Stimulated activated naive CD8-positive, alpha-beta T cell treated with anti-CD3 and anti-CD28 coated beads, Interleukin-15, Interleukin-2, amounts not matched to agents 100 U/mL and 50 U/mL, for 24 hours (primary cell): ENCODE results near the gene RFC1.
"Not testable (repeated sequence)": the region's sequence is repeated elsewhere in the genome, so short reads cannot be mapped to it uniquely, and the experiment has no call there.

Experiments used
- ATAC-seq: fragments of 150-1000 bp; cut with Tn5 transposase; one replicate; pipeline ENCODE4 v1.10.0; 2021
- DNase-seq: peaks from one replicate; pipeline ENCODE4 v3.0.0; 2021

The RFC1 gene

DNA sequence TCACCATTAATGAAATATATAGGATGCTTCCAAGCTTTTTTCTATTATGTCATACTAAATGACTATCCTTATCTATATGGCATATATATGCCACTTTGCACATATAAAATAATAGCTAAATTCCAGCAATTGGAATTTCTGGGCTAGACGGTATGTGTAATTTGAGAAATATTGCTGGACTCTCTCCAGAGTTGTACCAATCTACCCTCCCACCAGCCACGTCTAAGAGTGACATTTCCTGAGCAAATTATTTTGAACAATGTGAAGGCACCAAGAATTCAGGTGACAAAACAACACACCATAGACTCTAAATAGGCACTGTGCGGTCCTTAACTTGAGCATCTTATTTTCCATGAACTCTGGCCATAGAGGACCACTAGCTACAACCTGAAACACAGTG lies 62.3 kb downstream of the RFC1 start:
- no peak for DNase-seq
- no peak for ATAC-seq

DNA sequence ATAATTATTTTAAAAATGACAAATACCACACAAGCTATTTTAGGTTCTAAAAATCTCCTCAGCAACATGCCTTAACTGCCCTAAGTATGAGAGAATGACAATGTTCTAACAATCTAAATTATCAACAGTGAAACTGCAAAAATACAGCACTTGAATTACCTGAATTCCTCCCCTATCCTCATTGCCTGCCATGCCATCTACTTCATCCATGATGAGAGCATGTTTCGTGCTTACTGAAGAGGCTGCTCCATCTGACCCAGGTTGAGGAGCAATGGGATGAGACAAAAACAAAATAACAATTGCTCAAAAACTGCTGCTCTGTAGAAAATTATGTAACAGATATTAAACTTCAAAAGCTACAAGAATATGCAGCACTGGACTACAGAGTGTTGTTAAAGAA lies 63.3 kb downstream of the RFC1 start:
- no peak for ATAC-seq
- DNase-seq: no peak

DNA sequence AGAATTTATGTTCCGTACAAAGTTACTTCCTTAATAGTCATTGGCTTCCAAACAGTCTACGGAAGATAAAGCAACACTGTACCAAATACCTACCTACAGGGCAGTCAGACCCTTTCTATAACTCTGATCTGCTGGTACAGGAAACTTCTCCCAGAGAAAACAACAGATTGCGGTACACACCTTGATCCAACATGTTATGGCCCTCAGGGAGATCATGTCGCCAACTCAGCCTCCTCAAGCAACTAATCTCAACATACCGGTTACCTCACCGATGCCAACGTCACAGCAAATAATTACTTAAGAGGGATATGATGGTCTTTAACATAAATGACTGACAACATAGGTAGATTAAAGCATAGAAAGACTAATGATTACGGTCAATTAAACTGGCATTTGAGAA lies 70.4 kb downstream of the RFC1 start:
- ATAC-seq (no peak), DNase-seq (no peak)

DNA sequence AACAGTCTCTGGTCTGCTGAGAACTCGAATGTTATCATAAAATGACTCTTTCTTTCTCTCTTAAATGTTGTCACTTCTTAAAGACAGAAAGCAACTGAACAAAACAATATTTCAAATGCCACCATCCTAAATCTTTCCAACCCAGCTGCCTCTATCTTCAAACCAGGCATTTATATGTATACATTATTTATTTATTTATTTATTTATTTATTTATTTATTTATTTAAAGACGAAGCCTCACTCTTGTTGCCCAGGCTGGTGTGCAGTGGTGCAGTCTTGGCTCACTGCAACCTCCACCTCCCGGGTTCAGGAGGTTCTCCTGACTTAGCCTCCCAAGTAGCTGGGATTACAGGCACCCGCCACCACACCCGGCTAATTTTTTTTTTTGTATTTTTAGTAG lies 73.7 kb downstream of the RFC1 start:
- ATAC-seq, DNase-seq: not testable (repeated sequence)

DNA sequence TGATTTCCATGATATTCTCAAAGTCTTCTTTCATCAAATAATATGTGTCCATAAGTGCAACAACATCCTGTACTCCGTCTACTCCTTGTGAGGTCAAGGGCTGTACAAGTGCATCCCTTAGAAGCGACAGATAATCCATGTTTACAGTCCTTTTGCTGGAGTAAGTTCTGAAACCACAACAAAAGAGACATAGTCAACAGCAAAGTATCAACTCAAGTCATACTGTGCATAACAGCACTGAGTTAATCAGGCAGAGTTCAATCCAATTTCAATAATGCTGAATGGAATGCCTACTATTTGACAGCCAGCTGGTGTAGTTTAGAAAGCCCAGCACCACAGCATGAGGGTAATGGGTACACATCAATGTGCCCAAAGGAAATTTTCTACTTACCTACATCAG lies 74.5 kb downstream of the RFC1 start:
- ATAC-seq: no peak
- no peak for DNase-seq

DNA sequence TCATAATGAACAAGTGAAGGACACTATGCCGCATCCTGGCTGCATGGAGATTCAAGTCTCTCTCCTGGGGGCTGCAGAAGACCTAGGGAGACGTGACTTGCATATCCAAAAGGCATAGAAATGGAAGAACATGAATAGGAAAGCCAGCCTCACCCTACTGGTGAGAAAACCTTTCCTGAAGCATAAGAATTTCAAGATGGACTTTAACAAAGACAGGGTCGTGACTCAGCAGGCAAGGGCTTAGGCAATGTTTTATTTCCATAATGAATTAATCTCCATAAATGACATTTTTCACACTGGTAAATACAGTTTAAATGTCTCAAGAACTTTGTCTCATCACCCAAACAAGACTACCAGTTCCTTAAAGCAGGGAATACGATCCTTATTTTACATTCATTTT lies 78.9 kb downstream of the RFC1 start:
- DNase-seq: no peak
- ATAC-seq: no peak

DNA sequence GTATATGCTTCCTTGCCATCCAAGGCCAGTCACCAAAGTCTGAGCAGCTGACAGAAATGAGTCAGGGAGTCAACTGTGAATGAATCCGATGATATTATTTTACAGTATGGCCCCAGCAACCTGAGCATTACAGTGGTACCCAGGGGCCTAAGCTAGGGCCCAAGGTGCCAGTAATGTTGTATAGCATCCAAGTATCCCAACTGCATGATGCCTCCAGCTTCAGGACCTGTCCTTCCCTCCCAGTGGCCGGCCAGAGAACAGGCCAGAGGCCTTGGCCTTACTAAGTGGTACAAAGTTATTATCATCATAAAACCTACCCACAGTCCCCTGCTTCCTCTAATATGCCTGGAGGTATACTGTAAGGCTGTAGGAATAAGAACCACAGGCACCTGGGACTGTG lies 79.9 kb downstream of the RFC1 start:
- DNase-seq (no peak), ATAC-seq (no peak)

DNA sequence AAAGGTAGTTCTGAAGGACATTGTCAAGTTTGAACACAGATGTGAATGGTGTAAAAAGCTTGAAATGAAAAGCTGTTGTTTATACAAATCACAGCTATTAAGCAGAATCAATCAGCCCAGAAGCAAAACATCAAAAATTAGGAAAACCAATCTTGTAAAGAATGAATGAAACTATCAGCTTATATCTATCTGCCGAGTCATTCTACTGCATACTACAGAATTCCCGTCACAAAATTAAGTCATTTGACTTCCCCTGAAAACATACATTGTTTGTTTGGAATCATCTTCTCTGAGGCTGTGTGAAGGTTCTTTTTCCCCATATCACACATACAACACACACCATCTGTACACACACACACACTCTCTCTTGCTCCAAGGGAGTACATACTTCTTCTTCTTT lies 80.3 kb downstream of the RFC1 start:
- ATAC-seq (no peak), DNase-seq (no peak)

DNA sequence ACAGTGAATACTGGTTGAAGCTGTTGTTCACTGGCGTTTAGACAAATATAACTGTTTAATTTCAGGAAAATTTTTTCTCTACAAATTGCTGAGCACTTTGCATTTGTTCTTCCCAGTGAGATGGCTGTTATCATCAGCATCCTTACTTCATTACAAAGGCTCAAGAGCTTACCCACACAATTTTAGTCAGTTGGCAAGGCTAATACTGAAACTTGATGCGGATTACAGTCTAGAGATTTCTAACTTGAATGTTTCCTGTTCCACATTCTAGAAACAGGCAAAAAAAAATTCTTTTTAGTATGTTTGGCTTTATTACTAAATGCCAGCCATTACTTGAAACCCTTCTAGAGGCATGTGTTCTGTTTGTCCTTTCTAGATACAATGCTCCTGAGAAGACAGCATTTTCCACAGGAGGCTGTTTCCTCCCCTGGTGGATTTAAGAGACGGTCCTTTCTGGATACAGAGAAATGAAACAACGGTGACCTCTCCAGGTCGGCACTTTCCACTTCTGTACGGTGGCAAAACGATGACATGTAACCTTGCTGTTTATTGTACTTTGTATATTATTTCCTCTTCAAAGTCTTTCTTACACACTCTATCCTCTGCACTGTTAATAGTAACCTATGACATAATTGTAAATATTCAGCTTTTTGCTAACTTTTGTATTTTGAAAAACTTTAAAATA lies 80.9 kb downstream of the RFC1 start:
- ATAC-seq: no peak
- no peak for DNase-seq

DNA sequence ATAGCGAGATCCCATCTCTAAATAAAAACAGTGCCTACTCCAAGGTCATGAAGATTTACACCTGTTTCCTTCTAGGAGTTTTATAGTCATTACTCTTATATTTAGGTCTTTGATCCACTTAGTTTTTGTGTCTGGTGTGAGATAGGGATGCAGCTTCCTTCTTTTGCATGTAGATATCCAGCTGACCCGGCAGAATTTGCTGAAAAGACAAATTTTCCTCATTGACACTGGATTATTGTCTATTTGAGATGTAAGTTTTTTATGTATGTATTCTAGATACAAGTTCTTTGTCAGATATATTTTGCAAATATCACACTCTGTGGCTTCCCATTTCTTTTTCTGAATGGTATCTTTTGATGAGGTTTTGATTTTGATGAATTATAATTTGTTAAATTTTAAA lies 85.4 kb downstream of the RFC1 start:
- ATAC-seq (no peak), DNase-seq (no peak)

DNA sequence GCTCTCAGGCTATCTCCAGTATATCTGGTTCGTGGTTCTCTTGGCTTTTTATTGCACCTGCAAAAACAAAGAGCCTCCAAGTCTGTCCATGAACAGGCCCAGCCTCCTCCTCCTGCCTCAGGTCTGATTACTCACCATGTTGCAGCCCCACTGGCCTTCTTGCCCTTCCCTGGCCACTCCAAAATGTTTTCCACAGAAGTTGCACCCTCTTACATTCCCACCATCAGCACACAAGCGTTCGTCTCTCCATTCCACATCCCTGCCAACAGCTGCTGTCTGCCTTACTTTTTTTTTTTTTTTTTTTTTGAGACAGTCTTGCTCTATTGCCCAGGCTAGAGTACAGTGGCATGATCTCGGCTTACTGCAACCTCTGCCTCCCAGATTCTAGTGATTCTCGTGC lies 86.7 kb downstream of the RFC1 start:
- DNase-seq (no peak), ATAC-seq (no peak)

DNA sequence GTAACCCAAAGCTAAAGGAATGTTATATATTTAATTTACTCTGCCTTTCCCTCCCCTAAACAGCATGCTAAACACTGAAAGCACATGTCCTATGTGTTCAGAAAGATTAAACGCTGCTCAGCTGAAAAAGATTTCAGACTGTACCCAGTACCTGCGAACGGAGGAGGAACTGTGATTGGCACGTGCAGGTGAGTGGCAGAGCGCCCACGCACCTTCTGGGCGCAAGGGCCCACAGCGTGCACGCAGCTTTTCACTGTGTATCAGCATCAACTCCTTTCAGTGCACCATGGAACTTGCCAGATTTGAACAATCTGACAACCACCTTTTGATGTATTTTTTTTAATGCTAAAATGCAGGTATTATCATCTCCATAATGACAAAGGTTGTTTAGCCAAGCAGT lies 87.7 kb downstream of the RFC1 start:
- no peak for ATAC-seq
- DNase-seq: no peak

DNA sequence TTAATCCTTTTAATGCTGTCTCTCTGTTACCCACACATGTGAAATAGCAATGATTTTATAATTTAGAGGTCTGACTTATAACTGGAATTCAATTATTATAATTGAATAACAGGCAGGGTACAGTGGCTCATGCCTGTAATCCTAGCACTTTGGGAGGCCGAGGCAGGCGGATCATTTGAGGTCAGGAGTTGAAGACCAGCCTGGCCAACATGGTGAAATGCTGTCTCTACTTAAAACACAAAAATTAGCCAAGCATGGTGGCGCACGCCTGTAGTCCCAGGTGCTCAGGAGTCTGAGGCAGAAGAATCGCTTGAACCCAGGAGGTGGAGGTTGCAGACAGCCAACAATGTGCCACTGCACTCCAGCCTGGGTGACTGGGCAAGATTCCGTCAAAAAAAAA lies 88.5 kb downstream of the RFC1 start:
- DNase-seq, ATAC-seq: not testable (repeated sequence)

DNA sequence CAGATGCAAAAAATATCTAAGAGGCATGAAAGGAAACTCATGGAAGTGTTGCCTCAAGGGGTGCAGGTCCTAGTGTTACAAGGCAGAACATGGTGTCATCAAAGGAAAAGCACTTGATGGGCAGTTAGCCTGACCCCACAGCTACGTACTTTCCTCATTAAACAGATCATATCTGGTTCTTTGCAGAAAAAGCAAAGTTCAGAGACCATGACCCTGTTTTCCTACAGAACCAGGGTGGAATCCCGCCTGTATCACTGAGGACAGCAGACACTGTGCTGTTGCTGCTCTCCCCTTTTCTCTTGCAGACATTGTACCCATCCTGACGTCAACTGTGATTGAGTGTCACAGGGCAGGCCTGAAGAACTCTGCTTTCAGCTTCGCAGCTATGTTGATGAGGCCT lies 91.7 kb downstream of the RFC1 start:
- DNase-seq (no peak), ATAC-seq (no peak)

DNA sequence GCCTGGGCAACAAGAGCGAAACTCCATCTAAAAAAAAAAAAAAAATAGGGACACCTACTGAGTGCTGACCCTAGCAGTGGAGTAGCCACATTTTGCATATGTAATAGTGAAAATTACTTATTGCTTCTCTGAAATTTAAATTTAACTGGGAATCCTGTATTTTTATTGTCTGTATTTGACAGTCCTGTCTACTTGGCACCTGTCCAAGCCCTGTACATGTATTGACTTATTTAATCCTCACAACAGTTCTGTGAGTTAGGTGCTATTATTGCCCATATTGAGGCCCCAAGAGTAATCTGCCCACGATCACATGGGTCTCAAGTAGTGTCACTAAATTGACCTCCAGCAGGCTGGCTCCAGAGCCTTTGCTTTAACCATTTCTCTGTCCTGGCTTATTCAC lies 102.3 kb downstream of the RFC1 start:
- ATAC-seq (no peak), DNase-seq (no peak)

DNA sequence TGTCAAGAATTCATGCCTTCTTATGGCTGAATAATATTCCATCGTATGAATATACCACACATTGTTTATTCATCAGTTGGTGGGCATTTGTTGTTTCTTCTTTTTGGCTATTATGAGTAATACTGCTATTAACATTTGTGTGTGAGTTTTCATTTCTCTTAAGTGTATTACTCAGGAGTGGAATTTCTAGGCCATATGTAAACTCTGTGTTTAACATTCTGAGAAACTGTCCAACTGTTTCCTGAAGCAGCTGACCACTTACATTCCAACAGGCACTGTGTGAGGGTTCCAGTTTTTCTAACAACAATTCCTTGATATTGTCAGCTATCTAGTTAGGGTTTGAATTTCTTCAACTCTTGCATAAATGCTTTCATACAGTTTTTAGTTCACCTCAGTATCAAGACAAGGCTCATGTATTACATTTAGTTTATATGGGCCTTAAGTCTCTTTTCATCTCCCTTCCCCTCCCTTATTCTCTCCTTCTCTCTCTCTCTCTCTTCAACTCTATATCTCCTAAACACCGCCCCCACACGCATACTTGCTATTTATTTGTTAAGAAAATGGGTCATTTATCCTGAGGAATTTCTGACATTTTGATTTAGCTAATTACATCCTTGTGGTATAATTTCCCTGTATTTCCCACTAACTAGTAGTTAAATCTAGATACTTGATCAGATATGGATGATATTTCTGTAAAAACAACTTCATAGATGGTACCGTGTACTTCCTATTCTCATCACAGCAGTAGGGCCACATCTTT lies 106.4 kb downstream of the RFC1 start:
- DNase-seq (no peak), ATAC-seq (no peak)

DNA sequence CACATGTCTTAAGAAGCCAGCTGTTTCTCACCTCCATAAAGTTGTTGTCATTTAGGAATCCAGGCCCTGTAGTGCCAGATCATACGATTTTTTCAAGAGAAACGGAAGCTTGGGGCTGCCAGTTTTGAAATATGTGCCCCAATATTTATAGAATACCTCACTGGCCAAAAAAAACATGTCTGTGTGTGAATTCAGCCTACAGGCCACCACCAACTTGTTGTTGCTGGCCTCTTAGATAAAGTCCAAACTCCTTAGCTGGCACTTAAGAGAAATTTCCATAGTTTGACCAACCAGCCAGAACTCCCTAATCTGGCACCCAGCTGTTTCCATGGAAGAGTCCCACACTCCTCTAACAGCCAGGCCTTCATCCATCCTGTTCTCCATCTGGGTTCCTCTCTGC lies 109.7 kb downstream of the RFC1 start:
- DNase-seq (no peak), ATAC-seq (no peak)

DNA sequence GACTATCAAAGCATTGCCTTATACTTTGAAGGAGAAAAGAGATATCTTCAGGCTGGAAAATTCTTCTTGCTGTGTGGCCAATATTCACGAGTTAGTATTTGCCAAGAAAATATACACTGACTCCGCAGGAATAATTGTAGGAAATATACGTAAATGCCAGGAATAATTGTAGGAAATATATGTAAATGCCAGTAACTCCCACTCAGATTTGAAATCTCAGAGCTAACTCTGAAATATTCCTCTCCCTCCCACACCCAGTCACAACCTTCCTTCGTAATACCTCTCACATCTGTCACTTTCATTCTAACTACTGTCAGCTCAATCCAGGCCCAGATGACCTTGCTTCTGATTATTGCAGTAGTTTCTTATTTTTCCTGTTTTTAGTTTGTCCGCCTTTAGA lies 110.3 kb downstream of the RFC1 start:
- no peak for DNase-seq
- ATAC-seq: no peak

DNA sequence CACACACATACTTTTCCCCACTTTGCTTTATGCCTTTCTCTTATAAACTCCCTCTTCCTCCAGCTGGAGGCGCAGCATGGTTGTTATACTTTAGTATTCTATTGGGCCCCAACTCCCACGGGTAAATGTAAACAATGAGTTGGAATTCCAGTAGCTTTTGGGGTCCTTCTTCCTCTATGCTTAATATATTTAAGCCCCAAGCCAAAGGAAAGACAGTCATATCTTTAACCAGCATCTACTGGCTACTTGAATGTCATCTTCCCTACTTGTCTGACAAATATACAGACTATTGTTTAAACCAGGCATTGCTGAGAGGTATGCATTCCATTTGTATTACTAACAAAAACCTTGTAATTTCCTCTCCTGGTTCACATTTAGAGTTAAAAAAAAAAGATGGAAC lies 110.9 kb downstream of the RFC1 start:
- DNase-seq (no peak), ATAC-seq (no peak)

DNA sequence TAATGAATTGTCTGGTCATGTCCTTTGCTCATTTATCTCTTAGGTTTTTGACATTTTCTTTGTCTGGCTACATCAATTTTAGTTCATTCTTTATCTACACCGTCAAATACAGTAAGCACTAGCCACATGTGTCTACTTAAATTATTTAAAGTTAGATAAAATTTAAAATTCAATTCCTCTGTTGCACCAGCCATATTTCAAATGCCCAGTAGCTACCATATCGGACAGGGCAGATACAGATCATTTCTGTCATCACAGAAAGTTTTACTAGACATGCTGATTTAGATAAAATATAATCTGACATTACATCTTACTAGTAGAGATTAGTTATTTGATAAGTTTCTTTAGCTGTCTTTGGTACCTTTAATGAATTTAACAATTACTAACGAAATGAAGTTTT lies 122.7 kb downstream of the RFC1 start:
- no peak for ATAC-seq

More for the DNA sequence above, 122.7 kb downstream of the RFC1 start:
- no peak for DNase-seq
